GM21529 (cell line): ENCODE results near the gene GSK3B.

Experiments
- ATAC-seq: cut with Tn5 transposase; IDR thresholded peaks from one replicate; pipeline ENCODE4 v1.9.1; 2021; ENCODE audit not compliant: unreplicated experiment

The GSK3B gene

DNA sequence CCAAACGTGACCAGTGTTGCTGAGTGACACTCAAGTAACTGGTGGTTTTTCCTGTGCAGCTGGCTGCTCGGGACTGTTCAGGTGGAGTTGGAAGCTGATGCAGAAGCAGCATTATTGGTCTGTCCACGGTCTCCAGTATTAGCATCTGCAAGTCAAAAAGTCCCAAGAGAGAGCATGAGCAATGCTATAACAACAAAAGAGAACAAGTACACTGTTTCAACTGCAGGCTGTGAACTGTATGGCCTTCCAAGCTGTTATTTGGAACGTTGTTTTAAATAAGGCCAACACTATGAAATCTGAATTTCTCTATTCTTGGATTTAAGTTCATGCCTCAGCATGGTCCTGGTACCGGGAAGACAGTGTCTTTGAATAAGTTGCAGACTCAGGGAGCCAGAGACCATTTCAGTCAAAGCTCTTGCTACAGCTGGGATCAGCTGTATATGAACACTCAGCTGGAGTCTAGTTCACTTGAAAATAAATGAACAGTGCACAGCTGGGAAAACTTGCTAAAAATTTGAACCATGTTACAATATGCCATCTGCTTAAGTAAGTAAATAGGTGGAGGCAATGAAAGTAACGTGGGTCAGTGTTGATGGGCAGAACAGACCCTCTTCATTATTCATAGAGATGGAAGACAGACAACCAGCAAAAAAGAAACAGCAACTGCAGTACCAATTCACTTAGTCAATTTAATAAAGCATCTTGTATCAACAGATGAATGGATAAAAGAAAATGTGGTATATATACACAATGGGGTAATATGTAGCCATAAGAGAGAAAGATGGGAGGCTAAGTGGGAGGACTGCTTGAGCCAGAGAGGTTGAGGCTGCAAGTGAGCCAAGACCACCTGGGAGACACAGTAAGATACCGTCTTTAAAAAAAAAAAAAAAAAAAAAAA is 267.3 kb downstream of the GSK3B start:
- ATAC-seq = no peak

DNA sequence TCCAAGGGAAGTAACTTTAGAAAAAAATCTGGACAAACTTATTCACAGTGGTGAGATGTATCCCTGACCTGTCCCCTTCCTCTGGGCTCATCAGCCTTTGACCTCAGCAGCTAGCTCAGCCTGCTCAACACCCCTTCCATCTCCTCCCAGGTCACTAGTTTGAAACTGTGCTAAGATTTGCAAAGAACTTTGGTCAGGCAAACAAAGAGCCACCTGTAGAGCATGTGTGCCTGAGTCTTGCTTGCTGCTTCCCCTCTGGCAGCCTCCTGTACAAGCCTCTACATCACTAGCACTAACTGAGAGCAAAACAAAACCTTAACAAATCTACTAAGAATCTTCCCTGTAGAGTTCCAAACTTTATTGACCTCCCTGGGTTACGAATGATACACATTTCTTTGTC is 268.4 kb downstream of the GSK3B start:
- no peak for ATAC-seq

DNA sequence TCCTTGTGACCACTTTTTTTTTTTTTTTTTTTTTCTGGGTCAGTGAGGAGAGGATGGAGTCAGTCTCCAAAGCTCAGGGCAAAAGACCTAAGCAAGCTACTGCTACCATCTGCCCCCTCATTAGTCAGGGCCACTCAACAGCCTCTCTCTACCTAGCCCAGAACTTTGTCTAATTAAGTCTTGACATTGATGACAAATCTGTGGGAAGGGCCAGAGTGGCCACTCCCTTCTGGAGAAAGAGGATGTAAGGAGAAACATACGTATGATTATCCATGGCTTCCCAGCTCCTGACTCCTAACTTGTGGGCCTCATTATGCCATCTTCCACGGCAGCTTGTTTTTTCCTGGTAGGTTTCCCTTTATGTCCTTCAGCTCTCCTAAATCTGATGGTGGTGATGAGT is 274.4 kb downstream of the GSK3B start:
- no peak for ATAC-seq

DNA sequence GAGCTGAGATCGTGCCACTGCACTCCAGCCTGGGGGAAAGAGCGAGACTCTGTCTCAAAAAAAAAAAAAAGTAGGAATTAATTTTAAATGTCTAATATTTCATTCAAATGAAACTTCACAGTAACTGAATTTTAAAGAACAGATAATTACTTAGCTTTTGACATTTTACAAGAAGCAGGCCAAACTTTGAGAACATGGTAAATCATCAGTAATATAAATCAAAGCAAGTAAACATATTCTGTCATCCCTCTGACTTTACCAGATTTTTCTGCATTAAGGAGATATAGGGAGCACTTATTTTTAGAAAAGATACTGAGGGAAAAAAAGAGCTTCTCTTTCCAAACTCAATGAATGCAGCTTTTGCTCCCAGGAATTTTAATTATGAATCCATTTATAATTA is 275.3 kb downstream of the GSK3B start:
- ATAC-seq = no peak

DNA sequence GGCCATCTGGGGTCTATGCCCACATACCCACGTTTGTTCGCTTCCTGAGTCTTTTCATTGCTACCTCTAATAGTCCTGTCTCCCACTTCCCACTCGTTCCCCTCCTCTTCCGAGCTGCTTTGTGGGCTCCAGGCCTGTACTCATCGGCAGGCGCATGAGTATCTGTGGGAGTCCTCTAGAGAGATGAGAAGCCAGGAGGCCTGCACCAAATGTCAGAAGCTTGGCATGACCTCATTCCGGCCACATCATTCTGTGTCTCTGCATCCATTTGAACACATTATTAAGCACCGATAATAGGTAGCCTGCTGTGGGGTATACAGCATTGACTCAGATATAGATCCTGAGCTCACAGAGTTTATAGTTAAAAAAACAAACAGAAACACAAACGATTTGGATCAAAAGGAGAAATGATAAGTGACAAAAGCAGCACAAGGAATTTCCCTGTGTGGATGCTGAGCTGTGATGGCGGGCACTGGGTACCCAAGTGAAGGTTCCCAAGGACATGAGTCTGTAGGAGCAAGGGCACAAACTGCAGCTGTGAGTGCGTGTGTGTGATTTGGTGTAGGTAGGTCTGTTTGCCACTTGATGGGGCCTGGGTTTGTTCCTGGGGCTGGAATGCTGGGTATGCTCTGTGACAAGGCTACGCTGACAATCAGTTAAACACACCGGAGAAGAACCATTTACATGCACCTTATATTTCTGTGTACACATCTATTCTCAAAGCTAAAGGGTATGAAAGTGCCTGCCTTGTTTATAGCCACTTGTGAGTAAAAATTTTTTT is 276.5 kb downstream of the GSK3B start:
- ATAC-seq = no peak

DNA sequence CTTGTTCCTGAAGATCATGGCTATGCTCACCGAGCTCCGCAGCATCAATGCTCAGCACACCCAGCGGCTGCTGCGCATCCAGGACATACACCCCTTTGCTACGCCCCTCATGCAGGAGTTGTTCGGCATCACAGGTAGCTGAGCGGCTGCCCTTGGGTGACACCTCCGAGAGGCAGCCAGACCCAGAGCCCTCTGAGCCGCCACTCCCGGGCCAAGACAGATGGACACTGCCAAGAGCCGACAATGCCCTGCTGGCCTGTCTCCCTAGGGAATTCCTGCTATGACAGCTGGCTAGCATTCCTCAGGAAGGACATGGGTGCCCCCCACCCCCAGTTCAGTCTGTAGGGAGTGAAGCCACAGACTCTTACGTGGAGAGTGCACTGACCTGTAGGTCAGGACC is 277.2 kb downstream of the GSK3B start:
- ATAC-seq = no peak

DNA sequence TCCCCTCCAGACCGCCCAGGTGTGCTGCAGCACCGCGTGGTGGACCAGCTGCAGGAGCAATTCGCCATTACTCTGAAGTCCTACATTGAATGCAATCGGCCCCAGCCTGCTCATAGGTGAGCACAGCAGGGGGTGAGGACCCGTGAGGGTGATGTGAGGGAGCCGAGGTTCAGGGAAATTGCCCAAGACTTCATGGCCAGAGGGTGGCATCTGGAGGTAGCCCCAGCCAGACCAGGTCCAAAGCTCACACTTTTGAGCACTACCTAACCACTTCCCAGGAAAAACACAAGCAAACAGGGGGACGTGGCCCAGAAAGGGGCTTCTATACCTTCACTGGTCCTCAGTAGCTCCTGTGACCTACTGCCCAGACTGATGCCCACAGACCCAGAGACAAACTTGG is 278.5 kb downstream of the GSK3B start:
- ATAC-seq = no peak

DNA sequence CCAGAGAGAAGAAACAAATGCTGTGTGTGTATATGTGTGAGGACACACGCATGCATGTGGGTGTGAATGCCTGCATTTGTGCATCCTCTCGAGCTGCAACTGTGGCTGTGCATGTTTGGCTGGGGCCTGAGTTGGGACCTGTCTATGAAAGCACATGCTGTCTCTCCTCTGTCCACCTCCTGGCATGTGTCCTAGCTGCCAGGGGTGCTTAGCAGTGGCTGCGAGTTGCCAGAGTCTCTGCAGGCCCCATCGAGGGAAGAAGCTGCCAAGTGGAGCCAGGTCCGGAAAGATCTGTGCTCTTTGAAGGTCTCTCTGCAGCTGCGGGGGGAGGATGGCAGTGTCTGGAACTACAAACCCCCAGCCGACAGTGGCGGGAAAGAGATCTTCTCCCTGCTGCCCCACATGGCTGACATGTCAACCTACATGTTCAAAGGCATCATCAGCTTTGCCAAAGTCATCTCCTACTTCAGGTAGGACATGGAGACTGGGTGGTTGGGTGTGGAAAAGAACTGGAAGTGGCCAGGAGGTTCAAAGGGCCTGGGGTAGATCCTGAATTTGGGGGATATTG is 281.7 kb downstream of the GSK3B start:
- ATAC-seq = no peak

DNA sequence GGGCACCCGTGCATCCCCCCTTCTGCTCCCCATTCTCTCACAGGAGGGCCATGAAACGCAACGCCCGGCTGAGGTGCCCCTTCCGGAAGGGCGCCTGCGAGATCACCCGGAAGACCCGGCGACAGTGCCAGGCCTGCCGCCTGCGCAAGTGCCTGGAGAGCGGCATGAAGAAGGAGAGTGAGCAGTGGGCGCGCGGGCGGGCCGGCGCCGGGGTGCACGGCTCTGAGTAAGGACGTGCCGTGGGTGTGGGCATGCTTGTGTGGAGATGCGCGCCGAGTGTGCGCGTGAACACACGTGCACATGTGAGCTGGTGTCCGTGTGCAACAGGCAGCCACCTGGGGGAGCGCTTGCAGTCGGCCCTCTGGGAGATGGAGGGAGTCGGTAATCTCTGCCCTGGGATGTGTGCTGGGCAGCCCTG is 284.2 kb downstream of the GSK3B start:
- peak; percentile 77 for ATAC-seq

DNA sequence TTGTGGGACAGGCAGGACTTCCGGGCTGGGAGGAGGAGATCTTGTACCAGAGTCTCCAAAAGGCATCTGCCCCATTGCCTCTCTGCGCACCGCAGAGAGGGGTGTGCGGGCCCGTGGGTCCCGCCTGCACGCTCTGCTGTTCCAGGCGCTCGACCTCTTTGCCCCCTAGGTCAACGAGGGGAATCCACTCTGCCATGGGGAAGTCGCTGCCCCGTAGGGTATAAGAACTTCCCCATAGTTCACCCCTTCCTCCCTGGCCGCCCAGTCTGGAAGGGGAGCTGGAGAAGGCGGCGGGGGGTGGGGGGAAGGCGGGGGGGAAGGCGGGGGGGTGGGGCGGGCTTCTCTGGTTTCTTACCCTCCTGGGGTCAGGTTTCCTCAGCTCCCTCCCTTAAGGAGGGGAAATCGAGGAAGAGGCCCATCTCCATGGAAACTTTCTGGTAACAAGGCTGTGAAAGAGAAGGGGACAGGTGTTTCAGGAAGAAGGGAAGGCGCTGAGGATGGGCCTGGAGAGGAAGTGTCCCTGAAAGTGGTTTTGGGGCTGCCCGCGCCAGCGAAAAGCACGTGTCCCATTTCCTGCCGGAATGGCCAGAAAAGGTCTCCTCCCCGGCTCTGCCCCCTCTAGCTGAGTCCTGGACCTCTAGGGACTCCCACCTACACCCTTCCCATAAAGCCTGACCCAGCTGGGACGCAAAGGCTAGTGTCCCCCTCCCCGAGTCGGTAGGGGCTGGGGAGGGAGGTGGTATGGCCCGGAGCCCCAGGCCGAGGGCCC is 284.8 kb downstream of the GSK3B start:
- ATAC-seq = peak; percentile 38

DNA sequence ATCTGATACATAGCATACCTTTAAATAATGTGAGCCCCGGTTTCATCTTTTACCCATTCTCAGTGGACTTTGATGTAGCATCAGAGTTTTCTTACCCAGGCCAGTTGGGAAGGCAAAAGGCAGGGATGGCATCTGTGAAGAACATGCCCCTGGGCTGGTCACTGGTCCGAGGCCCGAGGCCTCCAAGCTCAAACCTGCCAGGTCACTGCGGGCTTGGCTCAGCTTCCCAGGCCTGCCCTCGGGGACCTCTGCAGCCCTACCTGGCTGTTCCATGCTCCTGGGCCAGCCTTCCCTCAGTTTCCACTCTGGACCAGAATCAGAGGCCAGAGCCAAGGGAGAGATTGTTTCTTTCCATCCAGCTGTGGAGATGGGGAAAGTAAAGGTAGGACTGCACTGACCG is 285.4 kb downstream of the GSK3B start:
- ATAC-seq = no peak

DNA sequence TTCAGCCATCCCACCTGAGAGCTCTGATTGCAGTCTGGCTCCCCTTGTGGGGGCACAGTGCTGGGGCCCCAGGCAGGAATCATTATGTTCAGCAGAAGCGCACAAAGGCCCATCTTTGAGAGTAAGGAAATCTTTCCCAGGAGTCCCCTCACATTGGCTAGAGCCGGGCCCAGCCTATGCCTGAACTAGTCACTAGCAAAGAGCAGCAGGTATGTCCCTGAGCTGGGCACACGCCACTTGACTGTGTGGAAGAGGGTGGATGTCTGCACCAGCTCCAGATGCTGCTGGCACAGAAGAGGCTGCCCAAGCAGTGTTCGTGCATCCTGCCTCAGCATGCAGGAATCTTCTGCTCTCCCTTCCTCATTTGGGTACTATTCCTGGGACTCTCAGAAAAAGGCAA is 286.0 kb downstream of the GSK3B start:
- no peak for ATAC-seq

DNA sequence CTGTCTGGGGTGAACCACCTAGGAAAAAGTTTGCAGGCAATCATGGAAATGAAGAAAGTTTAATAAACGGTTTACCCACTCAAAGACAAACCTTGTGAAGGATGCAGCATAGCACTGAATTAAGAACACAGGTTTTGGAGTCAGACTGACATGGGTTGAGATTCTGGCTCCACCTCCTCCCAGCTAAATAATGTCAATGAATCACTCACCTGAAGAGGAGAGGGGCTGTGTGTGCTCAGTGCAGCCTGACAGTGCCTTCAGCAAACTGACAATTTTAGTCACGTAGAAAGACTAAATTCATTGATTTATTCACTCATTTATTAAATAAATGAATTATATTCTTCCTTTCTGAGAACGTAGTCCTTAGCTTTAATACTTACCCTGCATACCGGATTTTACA is 293.4 kb downstream of the GSK3B start:
- ATAC-seq = no peak

DNA sequence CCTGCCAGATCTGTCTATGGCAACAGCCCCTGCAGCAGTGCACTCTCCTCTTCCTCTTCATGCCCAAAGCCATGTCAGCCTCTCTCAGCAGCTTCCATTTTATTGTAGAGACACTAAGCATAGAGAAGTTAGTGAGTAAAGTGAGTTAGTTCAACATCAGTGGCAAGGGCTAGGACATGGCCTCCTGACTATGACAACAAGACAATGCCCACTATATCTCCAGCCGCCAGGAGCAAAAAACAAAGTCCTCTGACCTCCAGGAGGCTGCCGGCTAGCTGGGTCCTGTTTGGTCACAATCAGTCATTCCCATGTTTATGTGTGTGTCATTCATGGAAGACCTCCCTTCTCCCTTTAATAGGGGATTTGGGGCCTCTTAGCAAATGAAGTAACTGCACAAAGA is 297.5 kb downstream of the GSK3B start:
- no peak for ATAC-seq

DNA sequence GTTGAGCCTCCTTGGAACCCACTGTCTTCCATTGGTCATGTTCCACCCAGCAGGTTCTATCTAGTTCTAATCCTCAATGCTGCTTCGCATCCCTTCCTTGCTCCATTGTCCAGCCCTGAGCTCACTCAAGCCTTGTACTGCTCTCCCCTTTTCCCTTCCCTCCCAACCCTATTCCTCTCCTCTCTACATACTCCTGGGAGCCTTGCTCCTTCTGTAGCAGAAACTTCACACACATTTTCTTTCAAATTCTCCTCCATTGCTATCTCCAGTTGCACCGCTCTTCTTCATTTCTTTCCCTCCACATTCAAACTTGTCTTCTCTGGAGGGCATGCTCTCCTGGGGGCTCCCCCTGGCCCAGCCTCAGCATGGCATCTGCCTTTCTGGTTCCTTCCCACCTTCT is 297.9 kb downstream of the GSK3B start:
- ATAC-seq = no peak

DNA sequence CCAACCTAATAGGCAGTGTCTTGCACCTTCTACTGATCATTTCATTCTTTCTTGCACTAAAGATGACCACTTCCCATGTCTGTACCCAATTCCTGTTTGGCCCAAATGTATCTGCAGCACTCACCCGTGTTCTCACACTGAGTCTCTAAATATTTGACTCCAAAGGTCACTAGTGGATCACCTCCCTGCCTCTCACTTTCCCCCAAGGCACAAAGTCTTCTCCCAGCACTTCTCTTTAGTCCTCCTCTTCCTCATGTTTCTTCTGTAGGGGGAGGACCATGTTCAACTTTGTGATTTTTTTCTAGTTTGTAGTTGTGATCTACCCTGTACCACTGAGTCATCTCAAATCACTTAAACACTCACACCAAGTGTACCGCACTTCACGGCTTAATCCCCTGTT is 298.4 kb downstream of the GSK3B start:
- no peak for ATAC-seq

DNA sequence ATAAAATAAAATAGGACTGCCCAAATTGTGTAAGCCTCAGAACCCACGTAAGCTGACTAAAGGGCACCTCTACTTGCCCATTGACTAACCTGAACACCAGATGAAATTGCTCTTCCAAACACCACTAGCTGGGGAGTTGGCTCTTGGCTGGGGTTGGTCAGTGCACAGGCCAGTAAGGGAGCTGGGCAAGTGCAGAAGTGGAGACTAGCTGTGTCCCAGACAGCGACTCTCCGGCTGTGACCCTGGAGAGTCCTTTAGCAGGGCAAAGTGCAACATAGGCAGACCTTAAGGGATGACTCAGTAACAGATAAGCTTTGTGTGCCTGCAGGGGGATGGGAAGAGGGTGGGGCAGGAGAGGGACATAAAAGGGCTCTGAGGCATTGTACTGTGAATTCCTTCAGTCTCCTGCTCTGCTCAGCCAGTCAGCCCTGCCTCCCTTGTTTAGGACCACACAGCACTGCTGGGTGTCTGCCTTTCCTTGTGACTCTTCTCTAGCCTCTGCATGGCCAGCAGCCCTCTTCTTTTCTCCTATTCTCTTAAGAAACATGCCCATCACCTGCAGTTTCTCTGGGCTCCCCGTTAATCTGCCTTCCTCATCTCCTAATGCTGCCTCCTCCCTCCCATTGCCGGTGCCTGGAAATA is 299.2 kb downstream of the GSK3B start:
- no peak for ATAC-seq

DNA sequence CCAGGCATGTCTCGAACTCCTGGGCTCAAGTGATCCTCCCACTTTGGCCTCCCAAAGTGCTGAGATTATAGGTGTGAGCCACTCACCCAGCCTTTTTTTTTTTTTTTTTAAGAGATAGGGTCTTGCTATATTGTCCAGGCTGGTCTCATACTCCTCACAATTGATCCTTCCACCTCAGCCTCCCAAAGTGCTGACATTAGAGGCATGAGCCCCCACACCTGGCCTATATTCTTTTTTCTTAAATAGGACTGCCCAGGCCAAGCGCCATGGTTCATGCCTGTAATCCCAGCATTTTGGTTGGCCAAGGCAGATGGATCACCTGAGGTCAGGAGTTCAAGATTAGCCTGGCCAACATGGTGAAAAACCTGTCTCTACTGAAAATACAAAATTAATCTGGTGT is 299.8 kb downstream of the GSK3B start:
- no peak for ATAC-seq

DNA sequence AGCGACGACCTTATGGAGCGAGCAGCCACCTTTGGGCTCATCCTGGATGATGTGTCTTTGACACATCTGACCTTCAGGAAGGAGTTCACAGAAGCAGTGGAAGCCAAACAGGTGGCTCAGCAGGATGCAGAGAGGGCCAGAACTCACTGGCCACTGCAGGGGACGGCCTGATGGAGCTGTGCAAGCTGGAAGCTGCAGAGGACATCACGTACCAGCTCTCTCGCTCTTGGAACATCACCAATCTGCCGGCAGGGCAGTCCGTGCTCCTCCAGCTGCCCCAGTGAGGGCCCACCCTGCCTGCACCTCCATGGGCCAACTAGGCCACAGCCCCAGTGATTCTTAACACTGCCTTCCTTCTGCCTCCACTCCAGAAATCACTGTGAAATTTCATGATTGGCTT is 302.0 kb downstream of the GSK3B start:
- no peak for ATAC-seq

DNA sequence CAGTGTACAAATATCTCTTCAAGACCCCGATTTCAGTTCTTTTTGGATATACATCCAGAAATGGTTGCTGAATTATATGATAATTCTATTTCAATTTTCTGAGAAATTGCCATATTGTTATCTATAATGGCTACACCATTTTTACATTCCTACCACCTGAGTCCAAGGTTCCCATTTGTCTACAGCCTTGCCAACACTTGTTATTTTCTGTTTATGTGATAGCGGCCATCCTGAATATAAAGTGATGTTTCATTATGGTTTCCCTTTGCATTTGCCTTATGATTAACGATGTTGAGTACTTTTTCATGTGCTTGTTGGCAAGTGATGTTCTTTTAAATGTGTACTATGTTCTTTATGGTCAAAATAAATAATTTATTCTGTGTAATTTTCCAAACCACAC is 303.9 kb downstream of the GSK3B start:
- ATAC-seq = no peak

DNA sequence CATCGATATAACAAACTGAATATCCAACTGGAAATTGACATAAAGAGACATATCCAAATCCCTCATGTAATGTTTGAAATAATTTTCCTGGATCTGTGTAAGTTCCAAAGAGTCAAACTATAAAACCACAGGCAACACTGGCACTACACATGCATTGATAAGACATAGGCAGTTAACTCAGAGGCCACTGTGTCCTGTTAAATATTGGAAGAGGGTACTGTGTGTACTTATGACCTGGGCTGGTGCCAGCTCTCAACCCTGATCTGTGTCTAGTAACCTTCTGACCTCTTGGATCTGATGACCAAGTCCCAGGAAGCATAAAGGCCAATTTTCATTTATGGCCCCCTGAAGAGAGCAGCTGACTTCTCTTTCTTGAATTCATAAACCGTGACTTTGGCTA is 307.8 kb downstream of the GSK3B start:
- ATAC-seq = no peak
